GM04504 (cell line): ENCODE results near the gene C5AR2.
"Not testable (repeated sequence)": the region's sequence is repeated elsewhere in the genome, so short reads cannot be mapped to it uniquely, and the experiment has no call there.

ENCODE experiments used
- DNase-seq: peaks from one replicate; pipeline ENCODE4 v3.0.0-alpha.2; 2012; ENCODE audit warnings: low read depth

C5AR2 gene

GRCh38 chr19:47331931-47332547, at the start of gene C5AR2:
Gene C5AR2 (plus strand): TSS chr19:47332175. CDS start chr19:47340800, 8,625 bp downstream.
- no peak for DNase-seq

GRCh38 chr19:47283405-47284059, 48.4 kb upstream of the C5AR2 start:
- DNase-seq = no peak

GRCh38 chr19:47284324-47284899, 47.6 kb upstream of the C5AR2 start:
- no peak for DNase-seq

- DNase-seq = no peak
Observed at GRCh38 chr19:47296036-47296435, 35.9 kb upstream of the C5AR2 start.

GRCh38 chr19:47300867-47301266, 31.1 kb upstream of the C5AR2 start:
- not testable (repeated sequence) for DNase-seq

- no peak for DNase-seq
Observed at GRCh38 chr19:47302249-47302648, 29.7 kb upstream of the C5AR2 start.

- no peak for DNase-seq
Observed at GRCh38 chr19:47303966-47304365, 28.0 kb upstream of the C5AR2 start.

- peak; percentile 86 for DNase-seq
Observed at GRCh38 chr19:47305309-47305751, 26.6 kb upstream of the C5AR2 start.

- no peak for DNase-seq
Observed at GRCh38 chr19:47306303-47306702, 25.7 kb upstream of the C5AR2 start.

GRCh38 chr19:47309038-47309437, 22.9 kb upstream of the C5AR2 start:
- DNase-seq = no peak

- no peak for DNase-seq
Observed at GRCh38 chr19:47309608-47310007, 22.4 kb upstream of the C5AR2 start, which contains the start of gene C5AR1. Gene C5AR1 (plus strand): TSS chr19:47309861. CDS start chr19:47309896, 35 bp downstream.

GRCh38 chr19:47310323-47310722, 21.7 kb upstream of the C5AR2 start:
- no peak for DNase-seq

- no peak for DNase-seq
Observed at GRCh38 chr19:47310819-47311218, 21.2 kb upstream of the C5AR2 start.

- no peak for DNase-seq
Observed at GRCh38 chr19:47312366-47313006, 19.5 kb upstream of the C5AR2 start.

- DNase-seq = no peak
Observed at GRCh38 chr19:47313754-47314295, 18.1 kb upstream of the C5AR2 start.

- DNase-seq = peak; percentile 83
Observed at GRCh38 chr19:47315125-47315821, 16.7 kb upstream of the C5AR2 start.

GRCh38 chr19:47316513-47316912, 15.5 kb upstream of the C5AR2 start:
- no peak for DNase-seq

- no peak for DNase-seq
Observed at GRCh38 chr19:47319923-47320871, 11.8 kb upstream of the C5AR2 start.

GRCh38 chr19:47321630-47322029, 10.3 kb upstream of the C5AR2 start:
- no peak for DNase-seq

- no peak for DNase-seq
Observed at GRCh38 chr19:47322058-47322457, 9.9 kb upstream of the C5AR2 start.

GRCh38 chr19:47323409-47323808, 8.6 kb upstream of the C5AR2 start:
- no peak for DNase-seq
